GM19239 (cell line): Measurements from ENCODE around the gene MRPL27.
A peak's percentile ranks its signal among the peaks of the same experiment; 100 is the strongest.
"Not testable (repeated sequence)": the region's sequence is repeated elsewhere in the genome, so short reads cannot be mapped to it uniquely, and the experiment has no call there.

Source experiments
- DNase-seq: peaks from one replicate; pipeline ENCODE4 v3.0.0; 2011; ENCODE audit warnings: low spot score; ENCODE audit not compliant: insufficient read length
- FAIRE-seq: peaks from 2 replicates; lab custom pipeline; 2011; peaks lifted over from hg19 to GRCh38; lab: Jason Lieb, UNC

The MRPL27 gene

DNA sequence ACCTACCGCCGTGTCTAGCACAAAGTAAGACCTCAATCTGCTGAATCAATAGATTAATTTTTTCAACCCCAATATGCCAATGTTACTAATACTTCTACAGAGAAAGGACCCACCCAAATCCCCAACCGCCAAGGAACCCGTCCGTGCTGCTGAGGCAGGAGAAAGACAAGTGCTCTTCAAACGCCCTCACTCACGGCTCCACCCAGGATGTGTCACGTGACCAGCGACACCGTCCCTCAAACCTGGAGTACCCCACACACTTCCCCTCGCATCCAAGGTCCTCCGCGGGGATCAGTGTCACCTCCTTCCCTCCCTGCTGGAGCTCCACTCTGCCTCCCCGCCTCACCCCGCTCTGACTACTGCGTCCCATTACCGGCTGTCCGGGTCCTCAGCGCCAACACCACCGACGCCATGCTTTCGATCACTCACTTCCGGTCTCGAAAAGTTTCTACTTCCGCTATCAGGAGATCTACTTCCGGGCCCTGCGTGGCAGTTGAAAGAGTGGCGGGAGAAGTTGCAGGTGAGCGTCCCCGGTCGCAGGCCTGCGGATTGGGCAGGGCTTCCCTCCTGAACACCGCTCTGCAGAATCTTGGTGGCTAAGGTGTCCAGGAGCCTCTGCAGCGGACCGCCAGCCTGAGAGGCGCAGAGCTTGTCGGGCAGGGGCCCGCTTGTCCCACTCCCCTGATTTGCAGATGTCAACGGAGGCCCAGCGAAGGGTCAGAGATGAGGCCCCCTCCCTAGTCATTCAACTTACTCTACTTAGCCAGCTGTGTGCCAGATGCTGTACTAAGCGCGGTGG, at the start of gene MRPL27, which contains the start of gene EME1:
Gene MRPL27, minus strand, starts transcription at position 427 of the 799 bp plus-strand sequence. Its CDS starts 14 bp downstream, at position 413.
Gene EME1, plus strand, starts transcription at position 472 of the 799 bp plus-strand sequence. CDS start 1,980 bp downstream, outside the sequence.
- FAIRE-seq = peak; percentile 96
- DNase-seq = peak; percentile 88

GRCh38 chr17:50422738-50423137, 49.8 kb upstream of the MRPL27 start:
- DNase-seq = no peak
- no peak for FAIRE-seq

- no peak for DNase-seq
- peak; percentile 70 for FAIRE-seq
These were observed 48.5 kb upstream of the MRPL27 start for GRCh38 chr17:50421308-50422051.

- DNase-seq = no peak
- no peak for FAIRE-seq
These were observed 47.6 kb upstream of the MRPL27 start for GRCh38 chr17:50420419-50421112.

DNA sequence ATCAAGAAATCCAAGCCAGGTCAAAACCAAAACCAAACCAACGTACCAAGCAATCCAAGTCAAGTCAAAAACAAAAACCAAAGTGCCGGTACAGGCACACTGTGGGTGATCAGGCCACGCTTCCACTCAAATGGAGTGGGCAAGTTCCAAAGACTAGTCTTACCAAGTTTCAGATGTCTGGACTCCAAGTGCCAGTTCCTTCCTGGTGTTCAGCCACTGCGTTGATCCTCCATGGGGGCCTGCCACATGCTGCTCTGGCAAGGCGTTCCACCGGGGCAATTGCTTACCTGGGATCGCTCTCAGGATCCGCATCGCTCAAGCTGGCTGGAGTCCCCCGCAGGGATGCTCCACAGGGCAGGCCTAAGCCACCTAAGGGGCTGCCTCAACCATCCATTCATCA, 46.6 kb upstream of the MRPL27 start:
- FAIRE-seq, DNase-seq: not testable (repeated sequence)

- DNase-seq (no peak), FAIRE-seq (no peak)
These were observed 41.8 kb upstream of the MRPL27 start for GRCh38 chr17:50414808-50415207.

- no peak for DNase-seq
- FAIRE-seq = no peak
These were observed 39.3 kb upstream of the MRPL27 start for GRCh38 chr17:50412188-50412732.

- DNase-seq = no peak
- no peak for FAIRE-seq
These were observed 34.9 kb upstream of the MRPL27 start for GRCh38 chr17:50407921-50408320.

DNA sequence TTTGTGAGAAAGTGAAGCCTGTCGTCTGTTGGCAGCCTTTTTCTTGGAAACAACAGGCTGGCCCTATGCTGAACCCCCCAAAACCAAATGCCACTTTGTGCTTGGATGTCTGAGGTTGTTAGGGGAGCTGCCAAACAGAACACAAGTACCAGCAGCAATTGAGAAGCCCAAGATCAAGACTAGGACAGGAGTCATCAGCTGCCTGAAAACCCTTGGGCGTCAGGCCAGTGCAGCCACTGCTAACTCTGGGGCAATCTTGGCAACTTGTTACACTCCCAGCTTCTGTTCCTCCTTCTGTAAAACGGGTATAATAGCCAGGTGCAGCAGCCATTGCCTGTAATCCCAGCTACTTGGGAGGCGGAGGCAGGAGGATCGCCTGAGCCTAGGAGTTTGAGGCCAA, 33.6 kb upstream of the MRPL27 start:
- DNase-seq (no peak), FAIRE-seq (no peak)

DNA sequence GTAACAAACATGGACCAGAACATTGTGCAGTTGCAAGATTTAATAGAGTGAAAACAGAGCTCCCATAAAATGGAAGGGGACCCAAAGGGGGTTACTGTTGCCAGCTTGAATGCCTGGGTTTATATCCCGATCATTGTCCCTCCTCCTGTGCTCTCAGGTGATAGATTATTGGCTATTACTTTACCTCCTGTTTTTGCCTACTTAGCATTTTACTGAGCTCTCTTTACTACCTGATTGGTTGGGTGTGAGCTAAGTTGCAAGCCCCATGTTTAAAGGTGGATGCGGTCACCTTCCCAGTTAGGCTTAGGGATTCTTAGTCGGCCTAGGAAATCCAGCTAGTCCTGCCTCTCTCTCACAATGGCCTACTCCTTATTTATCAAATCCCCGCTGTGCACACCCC, 32.4 kb upstream of the MRPL27 start:
- FAIRE-seq, DNase-seq: not testable (repeated sequence)

- not testable (repeated sequence) for FAIRE-seq
These were observed 26.6 kb upstream of the MRPL27 start for GRCh38 chr17:50399591-50399990.

DNA sequence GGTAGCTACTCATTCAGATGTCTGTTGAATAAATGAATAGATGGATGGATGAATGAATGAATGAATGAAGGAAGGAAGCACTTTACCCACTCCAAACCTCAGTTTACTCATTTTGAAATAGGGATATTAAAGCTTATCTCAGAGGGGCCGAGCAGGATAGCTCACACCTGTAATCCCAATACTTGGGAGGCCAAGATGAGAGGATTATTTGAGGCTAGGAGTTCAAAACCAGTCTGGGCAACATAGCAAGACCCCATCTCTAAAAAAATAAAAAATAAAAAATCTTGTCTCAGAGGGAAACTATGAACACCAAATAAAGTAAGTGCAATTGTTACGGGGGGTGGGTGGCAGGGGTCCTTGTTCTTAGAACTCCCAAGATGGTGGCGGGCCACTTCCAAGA, 25.7 kb upstream of the MRPL27 start:
- DNase-seq, FAIRE-seq: not testable (repeated sequence)

More at GRCh38 chr17:50399591-50399990, 26.6 kb upstream of the MRPL27 start:
- DNase-seq = not testable (repeated sequence)

- no peak for FAIRE-seq
- DNase-seq = no peak
These were observed 24.9 kb upstream of the MRPL27 start for GRCh38 chr17:50397919-50398285.

- DNase-seq (peak; percentile 87), FAIRE-seq (peak; percentile 87)
These were observed 24.3 kb upstream of the MRPL27 start, which contains the start of gene LRRC59 for GRCh38 chr17:50397111-50397918. TSS of gene LRRC59 (minus strand) at chr17:50397523. CDS start at chr17:50397317, 206 bp downstream.

GRCh38 chr17:50396261-50397110, 23.5 kb upstream of the MRPL27 start:
- DNase-seq = no peak
- no peak for FAIRE-seq

- DNase-seq (no peak), FAIRE-seq (no peak)
These were observed 21.7 kb upstream of the MRPL27 start for GRCh38 chr17:50394711-50395110.

- DNase-seq = no peak
- no peak for FAIRE-seq
These were observed 20.7 kb upstream of the MRPL27 start for GRCh38 chr17:50393700-50394099.

- DNase-seq = no peak
These were observed 19.6 kb upstream of the MRPL27 start for GRCh38 chr17:50392621-50393020.

More at GRCh38 chr17:50392621-50393020, 19.6 kb upstream of the MRPL27 start:
- FAIRE-seq = no peak
